NB4 (cell line): ENCODE measurements around the gene AKAP7.

Source experiments
- DNase-seq: peaks from one replicate; pipeline ENCODE4 v3.0.0; 2010; ENCODE audit warnings: low read depth
- H3K4me3 ChIP-seq: one replicate; pipeline ENCODE4 v1.5.1; 2011; ENCODE audit warnings: mild to moderate bottlenecking, low read depth, low read length, moderate library complexity
- MYC ChIP-seq: IDR thresholded peaks from 2 replicates; pipeline ENCODE4 v1.6.1; 2011; ENCODE audit warnings: low read depth, low read length
- POLR2A ChIP-seq: IDR thresholded peaks from 2 replicates; pipeline ENCODE4 v1.6.1; 2011; ENCODE audit warnings: mild to moderate bottlenecking; ENCODE audit not compliant: insufficient read length; ENCODE audit errors: extremely low read depth
- TF ChIP-seq, protein P1 (sequence below): IDR thresholded peaks from one replicate; pipeline ENCODE4 v1.5.1; 2012; ENCODE audit warnings: low read depth, low read length
- TF ChIP-seq, protein P2 (sequence below): IDR thresholded peaks from 2 replicates; pipeline ENCODE4 v1.6.1; 2011; ENCODE audit warnings: low read depth, low read length

AKAP7 gene

DNA sequence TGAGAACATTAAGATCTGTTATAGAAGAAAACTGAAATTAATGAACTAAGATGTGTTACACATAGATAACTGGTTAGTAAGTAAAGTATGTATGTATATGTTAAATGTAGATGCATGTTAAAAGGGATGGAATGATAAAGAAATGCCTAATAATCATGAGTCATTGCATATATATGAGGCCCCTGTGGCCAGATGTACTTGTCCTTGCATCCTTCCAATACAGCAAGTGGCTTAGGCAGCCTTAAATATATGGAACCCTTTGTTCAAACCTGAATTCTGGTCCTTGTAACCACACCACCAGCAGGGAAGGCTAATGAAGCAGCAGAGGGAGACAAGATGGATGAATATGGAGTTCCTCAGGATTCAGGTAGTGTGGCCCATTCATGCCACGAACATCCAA lies 9.8 kb upstream of the AKAP7 start:
- TF ChIP-seq, protein P1, sequence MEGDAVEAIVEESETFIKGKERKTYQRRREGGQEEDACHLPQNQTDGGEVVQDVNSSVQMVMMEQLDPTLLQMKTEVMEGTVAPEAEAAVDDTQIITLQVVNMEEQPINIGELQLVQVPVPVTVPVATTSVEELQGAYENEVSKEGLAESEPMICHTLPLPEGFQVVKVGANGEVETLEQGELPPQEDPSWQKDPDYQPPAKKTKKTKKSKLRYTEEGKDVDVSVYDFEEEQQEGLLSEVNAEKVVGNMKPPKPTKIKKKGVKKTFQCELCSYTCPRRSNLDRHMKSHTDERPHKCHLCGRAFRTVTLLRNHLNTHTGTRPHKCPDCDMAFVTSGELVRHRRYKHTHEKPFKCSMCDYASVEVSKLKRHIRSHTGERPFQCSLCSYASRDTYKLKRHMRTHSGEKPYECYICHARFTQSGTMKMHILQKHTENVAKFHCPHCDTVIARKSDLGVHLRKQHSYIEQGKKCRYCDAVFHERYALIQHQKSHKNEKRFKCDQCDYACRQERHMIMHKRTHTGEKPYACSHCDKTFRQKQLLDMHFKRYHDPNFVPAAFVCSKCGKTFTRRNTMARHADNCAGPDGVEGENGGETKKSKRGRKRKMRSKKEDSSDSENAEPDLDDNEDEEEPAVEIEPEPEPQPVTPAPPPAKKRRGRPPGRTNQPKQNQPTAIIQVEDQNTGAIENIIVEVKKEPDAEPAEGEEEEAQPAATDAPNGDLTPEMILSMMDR = no peak
- no peak for TF ChIP-seq MYC
- TF ChIP-seq, protein P2, sequence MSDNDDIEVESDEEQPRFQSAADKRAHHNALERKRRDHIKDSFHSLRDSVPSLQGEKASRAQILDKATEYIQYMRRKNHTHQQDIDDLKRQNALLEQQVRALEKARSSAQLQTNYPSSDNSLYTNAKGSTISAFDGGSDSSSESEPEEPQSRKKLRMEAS = no peak
- no peak for TF ChIP-seq POLR2A
- DNase-seq = no peak
- no peak overlapping the region for H3K4me3 ChIP-seq

DNA sequence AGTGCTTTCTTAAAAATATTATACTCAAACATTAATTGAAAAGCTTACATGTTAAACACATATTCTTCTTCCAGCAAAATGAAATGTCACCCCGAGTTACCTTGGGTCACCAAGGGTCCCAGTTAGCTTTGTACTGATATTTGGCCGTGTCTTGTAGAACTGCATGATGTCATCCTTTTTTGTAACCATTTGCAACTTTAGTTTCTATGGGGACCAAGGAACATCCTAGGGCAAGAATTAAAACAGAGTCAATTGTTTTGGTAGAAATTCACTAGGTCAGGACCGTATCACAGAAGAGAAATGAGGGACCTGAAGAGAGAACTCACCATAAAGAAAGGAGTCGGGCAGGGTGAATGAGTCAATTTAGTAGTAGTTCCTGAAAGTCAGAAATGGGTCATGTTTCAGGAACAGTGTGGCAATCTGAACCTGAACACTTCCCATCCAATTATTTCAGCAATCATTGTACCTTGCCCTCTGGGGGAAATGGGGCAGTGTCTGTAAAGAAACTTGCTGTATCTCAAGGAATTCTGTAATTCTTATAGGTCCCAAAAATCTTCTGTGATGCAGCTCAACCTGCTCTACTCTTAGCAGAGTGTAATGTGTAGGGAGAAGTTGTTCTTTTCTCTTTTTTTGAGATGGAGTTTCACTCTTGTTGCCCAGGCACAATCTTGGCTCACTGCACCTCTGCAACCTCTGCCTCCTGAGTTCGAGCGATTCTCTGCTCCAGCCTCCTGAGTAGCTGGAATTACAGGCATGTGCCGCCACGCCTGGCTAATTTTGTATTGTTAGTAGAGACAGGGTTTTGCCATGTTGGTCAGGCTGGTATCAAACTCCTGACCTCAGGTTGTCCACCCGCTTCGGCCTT lies 5.3 kb upstream of the AKAP7 start:
- no peak for TF ChIP-seq MYC
- TF ChIP-seq POLR2A = no peak
- TF ChIP-seq, protein P1 = no peak
- no peak for DNase-seq
- H3K4me3 ChIP-seq = no peak overlapping the region

DNA sequence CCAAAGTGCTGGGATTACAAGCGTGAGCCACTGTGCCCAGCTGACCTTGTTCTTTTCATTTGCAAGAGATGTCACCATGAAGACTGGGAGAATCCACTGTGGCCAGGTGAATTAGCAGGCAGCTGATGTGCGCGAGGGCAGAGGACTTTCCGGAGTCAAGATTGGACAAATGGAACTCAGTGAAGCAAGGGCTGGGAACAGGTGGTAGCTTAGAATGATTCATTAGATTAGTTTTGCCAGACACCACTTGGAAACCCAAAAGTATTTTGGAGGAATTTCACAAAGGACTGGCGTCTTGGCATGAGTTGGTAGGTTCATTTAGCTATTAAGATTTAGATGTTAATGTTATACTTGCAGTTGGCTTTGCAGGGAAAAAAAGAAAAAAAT lies 4.7 kb upstream of the AKAP7 start:
- TF ChIP-seq MYC (no peak), POLR2A (no peak)
- TF ChIP-seq, protein P1 = no peak
- TF ChIP-seq, protein P2 = no peak
- DNase-seq = no peak
- no peak overlapping the region for H3K4me3 ChIP-seq

DNA sequence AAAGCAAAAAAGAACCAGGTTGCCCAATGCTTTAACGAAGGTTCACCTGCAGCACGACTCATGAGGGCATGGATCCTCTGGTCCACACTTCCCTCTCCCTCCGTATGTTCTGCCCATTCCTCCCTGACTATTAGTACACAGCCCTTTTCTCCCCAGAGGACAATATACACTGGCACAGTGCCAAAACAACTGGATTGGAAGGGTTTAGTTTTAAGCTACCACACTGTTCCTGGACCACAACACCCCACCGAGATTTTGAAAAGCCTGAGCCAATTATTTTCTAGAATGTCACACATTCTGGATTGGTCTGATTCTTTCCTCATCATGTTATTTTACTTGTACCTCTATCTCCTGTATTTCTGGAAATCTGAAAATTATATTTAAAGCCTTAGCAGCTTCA lies 2.9 kb upstream of the AKAP7 start:
- no peak for DNase-seq
- TF ChIP-seq, protein P1 = no peak
- no peak for TF ChIP-seq POLR2A
- TF ChIP-seq MYC = no peak
- TF ChIP-seq, protein P2 = no peak
- H3K4me3 ChIP-seq = no peak overlapping the region

DNA sequence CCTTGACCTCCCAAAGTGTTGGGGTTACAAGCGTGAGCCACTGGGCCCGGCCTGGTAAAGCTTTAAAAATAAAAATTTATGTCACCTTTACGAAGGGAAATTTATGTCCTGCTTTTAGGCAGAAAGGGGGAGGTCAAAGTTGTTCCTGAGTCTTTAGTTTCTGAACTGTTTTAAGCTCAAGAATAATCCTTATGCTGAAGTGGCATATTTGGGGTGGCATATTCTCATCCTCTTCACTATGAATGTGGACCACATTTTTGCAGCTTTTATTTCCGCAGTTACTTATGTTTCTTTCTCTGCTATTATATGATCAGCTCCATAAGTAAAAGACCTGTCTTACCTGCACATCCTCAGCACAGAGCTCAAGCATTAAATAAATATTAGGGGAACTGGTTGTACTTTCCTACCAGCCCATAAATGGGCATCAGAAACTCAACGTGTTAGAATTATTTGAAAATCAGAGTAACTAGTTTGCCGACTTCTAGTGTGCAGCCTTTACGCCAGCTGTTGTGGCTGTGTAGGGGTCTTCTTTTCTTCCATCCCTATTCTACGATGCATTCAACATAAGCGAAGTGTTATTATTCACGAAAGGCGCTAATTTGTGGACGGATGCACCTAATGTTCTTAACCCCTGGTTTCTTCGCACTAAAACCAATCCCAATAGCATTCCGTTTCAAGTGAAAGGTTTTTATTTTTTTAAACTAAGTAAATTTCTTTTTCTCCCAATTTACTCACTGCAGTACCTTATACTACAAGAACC lies 867 bp upstream of the AKAP7 start:
- DNase-seq = no peak
- TF ChIP-seq POLR2A (no peak), MYC (no peak)
- TF ChIP-seq, protein P2 = no peak
- TF ChIP-seq, protein P1 = no peak
- H3K4me3 ChIP-seq = peak overlapping the region; percentile 58
